ENCODE measurements around the gene EPB41.
"Not testable (repeated sequence)": the region's sequence is repeated elsewhere in the genome, so short reads cannot be mapped to it uniquely, and the experiment has no call there.

Gene EPB41

DNA sequence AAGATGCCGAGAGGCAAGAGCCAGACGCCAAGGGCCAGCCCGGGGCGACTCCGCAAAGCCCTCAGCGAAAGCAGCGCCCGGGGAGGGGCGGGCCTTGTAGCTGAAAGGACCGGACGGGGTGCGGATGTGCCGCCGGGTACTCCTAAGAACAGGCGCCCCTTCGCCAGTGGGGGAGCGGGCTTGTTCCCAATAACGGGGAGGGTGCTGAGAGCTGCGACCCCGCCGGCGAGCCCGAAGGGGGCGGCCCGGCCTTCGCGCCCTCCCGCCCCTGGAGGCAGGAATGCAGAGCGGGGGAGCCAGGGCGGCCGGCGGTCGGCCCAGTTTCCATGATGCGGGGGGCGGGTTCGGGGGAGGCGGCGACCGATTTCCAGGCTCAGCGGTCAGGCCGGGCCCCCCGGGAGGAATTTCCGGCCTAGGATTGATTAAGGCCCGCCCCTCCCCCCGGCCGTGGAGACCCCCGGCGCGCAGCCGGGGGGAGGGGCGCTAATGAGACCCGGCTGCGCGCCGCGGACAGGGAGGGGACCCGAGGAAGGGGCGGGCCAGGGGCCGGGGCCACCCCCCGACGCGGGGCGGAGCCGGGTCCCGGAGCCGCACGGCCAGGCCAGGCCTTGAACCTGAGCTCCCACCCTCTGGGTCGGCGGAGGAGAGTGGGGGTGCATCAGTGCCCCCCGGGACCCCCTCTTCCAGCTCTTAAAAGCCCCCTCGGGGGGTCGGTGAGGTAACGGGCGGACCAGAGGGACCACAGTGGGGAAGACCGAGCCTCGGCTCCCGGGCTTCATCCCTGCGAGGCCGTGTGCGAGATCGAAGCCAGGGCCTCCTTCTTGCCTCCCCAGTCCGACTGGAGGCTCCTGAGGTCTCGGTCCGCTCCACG lies 210.2 kb downstream of the EPB41 start:
- DNase-seq (ENCODE audit: low read depth): peak; percentile 57
- peak overlapping the region; percentile 67 for H3K4me3 ChIP-seq (ENCODE audit: low read depth, low read length)
- TF ChIP-seq CTCF (IDR thresholded peaks at IDR 0.05; ENCODE audit: low read depth, low read length, missing control alignments): peak; percentile 73
- in situ Hi-C loops (cut with HindIII; ENCODE audit: low sequenced_read_pairs): no loop called here

DNA sequence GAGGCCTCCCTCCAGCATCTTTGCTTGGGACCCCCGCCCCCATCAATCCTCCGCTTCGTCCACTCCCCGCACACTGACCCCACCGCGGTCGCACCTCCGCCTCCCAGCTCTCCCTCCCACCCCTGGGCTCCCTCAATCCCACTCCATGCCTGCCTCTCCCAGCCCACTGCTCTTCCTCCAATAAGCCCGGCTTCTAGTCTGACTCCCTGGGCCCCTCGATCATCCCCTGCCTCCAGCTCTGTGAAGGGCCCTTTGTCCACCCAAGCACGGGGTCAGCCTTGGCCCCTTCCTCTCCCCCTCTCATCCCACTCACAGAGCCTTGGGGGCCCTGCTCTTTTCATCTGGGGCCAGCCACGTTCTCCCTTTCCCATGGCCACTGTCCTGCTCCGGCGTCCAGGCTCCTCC lies 210.9 kb downstream of the EPB41 start:
- TF ChIP-seq CTCF (IDR thresholded peaks at IDR 0.05; ENCODE audit: low read depth, low read length, missing control alignments): no peak

DNA sequence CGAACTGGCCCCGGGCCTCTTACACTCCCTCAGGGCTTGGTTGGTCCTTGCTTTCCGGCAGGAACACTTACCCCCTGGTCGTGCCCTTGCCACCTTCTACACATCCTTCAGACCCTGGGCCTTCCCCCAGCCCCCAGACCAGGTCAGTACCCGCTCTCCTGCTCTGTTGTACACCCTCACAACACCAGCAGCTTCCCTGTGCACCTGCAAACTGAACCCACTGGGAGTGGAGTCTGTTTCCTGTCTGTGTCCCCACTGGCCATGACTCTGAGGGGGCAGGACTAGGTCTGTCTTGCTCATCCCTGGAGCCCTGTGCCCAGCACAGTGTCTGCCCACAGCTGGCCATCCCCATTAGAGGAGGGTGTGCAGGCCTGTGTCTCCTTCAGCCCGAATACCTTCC lies 211.4 kb downstream of the EPB41 start:
- in situ Hi-C loops (cut with HindIII; ENCODE audit: low sequenced_read_pairs): no loop called here
- TF ChIP-seq CTCF (IDR thresholded peaks at IDR 0.05; ENCODE audit: low read depth, low read length, missing control alignments): no peak
- no peak for DNase-seq (ENCODE audit: low read depth)
- H3K4me3 ChIP-seq (ENCODE audit: low read depth, low read length): no peak overlapping the region

More for the DNA sequence above, 210.9 kb downstream of the EPB41 start:
- no peak for DNase-seq (ENCODE audit: low read depth)
- in situ Hi-C loops (cut with HindIII; ENCODE audit: low sequenced_read_pairs): no loop called here
- peak overlapping the region; percentile 67 for H3K4me3 ChIP-seq (ENCODE audit: low read depth, low read length)

GRCh38 chr1:29126198-29126597 lies 211.8 kb downstream of the EPB41 start:
- in situ Hi-C loops (cut with HindIII; ENCODE audit: low sequenced_read_pairs): no loop called here
- H3K4me3 ChIP-seq (ENCODE audit: low read depth, low read length): no peak overlapping the region
- TF ChIP-seq CTCF (IDR thresholded peaks at IDR 0.05; ENCODE audit: low read depth, low read length, missing control alignments): no peak
- no peak for DNase-seq (ENCODE audit: low read depth)

DNA sequence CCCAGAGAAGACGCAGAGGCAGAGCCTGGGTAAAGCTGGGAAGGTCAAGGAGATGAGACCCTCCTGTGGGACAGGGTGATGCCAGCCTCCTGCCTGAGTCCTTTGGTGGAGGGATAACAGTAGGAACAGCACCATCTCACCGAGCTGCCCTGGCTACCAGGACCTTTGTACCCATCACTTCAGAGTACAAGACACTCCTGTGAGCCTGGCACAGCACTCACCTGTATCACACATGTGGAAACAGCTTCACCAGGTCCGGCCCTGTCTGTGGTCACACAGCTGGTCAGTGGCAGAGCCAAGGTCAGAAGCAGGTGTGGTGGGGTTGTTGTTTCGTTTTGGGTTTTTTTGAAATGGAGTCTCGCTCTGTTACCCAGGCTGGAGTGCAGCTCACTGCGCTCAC lies 214.4 kb downstream of the EPB41 start:
- TF ChIP-seq CTCF (IDR thresholded peaks at IDR 0.05; ENCODE audit: low read depth, low read length, missing control alignments): no peak
- in situ Hi-C loops (cut with HindIII; ENCODE audit: low sequenced_read_pairs): no loop called here
- no peak overlapping the region for H3K4me3 ChIP-seq (ENCODE audit: low read depth, low read length)
- no peak for DNase-seq (ENCODE audit: low read depth)

GRCh38 chr1:29129916-29130315 lies 215.5 kb downstream of the EPB41 start:
- DNase-seq (ENCODE audit: low read depth): no peak
- no peak overlapping the region for H3K4me3 ChIP-seq (ENCODE audit: low read depth, low read length)
- in situ Hi-C loops (cut with HindIII; ENCODE audit: low sequenced_read_pairs): no loop called here
- no peak for TF ChIP-seq CTCF (IDR thresholded peaks at IDR 0.05; ENCODE audit: low read depth, low read length, missing control alignments)

GRCh38 chr1:29131056-29131455 lies 216.7 kb downstream of the EPB41 start:
- DNase-seq (ENCODE audit: low read depth); H3K4me3 ChIP-seq (ENCODE audit: low read depth, low read length); in situ Hi-C loops (cut with HindIII; ENCODE audit: low sequenced_read_pairs): not testable (repeated sequence)

All from astrocyte of the cerebellum (primary cell).